NCI-H2196 (cell line): ENCODE results near the gene HBA2.
"Not testable (repeated sequence)": the region's sequence is repeated elsewhere in the genome, so short reads cannot be mapped to it uniquely, and the experiment has no call there.

Source experiments
- DNase-seq: peaks from one replicate; lab custom pipeline; 2025; ENCODE audit not compliant: unreplicated experiment; lab: John Stamatoyannopoulos, UW

HBA2 gene

GRCh38 chr16:173928-174769, 1.5 kb downstream of the HBA2 start:
- DNase-seq, result not testable (repeated sequence)

- DNase-seq, result no peak
Measured at GRCh38 chr16:175011-175949, 2.6 kb downstream of the HBA2 start.

GRCh38 chr16:176006-176405, 3.3 kb downstream of the HBA2 start:
- not testable (repeated sequence) for DNase-seq

GRCh38 chr16:176477-177382, 4.1 kb downstream of the HBA2 start, which contains the start of gene HBA1:
Gene HBA1, plus strand, starts transcription at chr16:176680. Its CDS starts 37 bp downstream, at chr16:176717.
- not testable (repeated sequence) for DNase-seq

- no peak for DNase-seq
Measured at GRCh38 chr16:177394-177822, 4.7 kb downstream of the HBA2 start.

- no peak for DNase-seq
Measured at GRCh38 chr16:177981-178667, 5.4 kb downstream of the HBA2 start.

GRCh38 chr16:178668-179015, 6.0 kb downstream of the HBA2 start:
- no peak for DNase-seq

- no peak for DNase-seq
Measured at GRCh38 chr16:179211-180092, 6.8 kb downstream of the HBA2 start.

- DNase-seq, result no peak
Measured at GRCh38 chr16:180101-180675, 7.5 kb downstream of the HBA2 start, which contains the start of gene HBQ1. Gene HBQ1, plus strand, starts transcription at chr16:180459. Its CDS starts 28 bp downstream, at chr16:180487.

- peak; percentile 90 for DNase-seq
Measured at GRCh38 chr16:180681-181564, 8.2 kb downstream of the HBA2 start.

- DNase-seq, result no peak
Measured at GRCh38 chr16:181565-182021, 8.9 kb downstream of the HBA2 start.

- no peak for DNase-seq
Measured at GRCh38 chr16:183005-183404, 10.3 kb downstream of the HBA2 start.

- no peak for DNase-seq
Measured at GRCh38 chr16:185213-185612, 12.5 kb downstream of the HBA2 start.

- DNase-seq, result no peak
Measured at GRCh38 chr16:185691-186090, 13.0 kb downstream of the HBA2 start.

- no peak for DNase-seq
Measured at GRCh38 chr16:187330-187729, 14.7 kb downstream of the HBA2 start.

GRCh38 chr16:188674-189073, 16.0 kb downstream of the HBA2 start:
- no peak for DNase-seq

GRCh38 chr16:189604-190186, 17.0 kb downstream of the HBA2 start:
- no peak for DNase-seq
